ENCODE data around the gene SMIM11.

DNA sequence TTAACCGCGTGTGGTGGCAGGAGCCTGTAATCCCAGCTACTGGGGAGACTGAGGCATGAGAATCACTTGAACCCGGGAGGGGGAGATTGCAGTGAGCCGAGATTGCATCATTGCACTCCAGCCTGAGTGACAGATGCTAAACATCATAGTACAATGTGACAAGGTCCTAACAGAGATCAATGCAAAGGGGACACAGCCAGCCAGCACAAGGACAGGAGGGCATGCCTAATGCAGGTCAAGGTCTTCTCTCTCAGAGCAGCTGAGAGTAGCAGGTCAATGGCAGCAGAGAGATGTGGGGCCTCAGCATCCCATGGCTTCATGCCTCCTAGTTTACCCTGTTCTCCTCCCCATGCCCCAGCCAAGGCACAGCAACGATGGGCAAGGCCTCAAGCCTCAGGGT is 3.0 kb upstream of the SMIM11 start:
- TF ChIP-seq, protein P1, sequence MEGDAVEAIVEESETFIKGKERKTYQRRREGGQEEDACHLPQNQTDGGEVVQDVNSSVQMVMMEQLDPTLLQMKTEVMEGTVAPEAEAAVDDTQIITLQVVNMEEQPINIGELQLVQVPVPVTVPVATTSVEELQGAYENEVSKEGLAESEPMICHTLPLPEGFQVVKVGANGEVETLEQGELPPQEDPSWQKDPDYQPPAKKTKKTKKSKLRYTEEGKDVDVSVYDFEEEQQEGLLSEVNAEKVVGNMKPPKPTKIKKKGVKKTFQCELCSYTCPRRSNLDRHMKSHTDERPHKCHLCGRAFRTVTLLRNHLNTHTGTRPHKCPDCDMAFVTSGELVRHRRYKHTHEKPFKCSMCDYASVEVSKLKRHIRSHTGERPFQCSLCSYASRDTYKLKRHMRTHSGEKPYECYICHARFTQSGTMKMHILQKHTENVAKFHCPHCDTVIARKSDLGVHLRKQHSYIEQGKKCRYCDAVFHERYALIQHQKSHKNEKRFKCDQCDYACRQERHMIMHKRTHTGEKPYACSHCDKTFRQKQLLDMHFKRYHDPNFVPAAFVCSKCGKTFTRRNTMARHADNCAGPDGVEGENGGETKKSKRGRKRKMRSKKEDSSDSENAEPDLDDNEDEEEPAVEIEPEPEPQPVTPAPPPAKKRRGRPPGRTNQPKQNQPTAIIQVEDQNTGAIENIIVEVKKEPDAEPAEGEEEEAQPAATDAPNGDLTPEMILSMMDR (IDR thresholded peaks at IDR 0.05), result no peak
- TF ChIP-seq POLR2A (IDR thresholded peaks at IDR 0.05), result no peak
- no peak for TF ChIP-seq POLR2AphosphoS5 (IDR thresholded peaks at IDR 0.05)

Measured in sigmoid colon (tissue), 4 donors.